Kidney epithelial cell (primary cell): ENCODE measurements around the gene IL1RL2. TPM values are rescaled to one million over a fixed set of nuclear protein-coding genes. Genes with fewer than 3 reads are reported as not detected.
A peak's percentile ranks its signal among the peaks of the same experiment; 100 is the strongest.

ENCODE experiments used
- DNase-seq: peaks from one replicate; pipeline ENCODE4 v3.0.0-alpha.2; 2010; ENCODE audit warnings: low read depth
- H3K27me3 ChIP-seq: 2 replicates; pipeline ENCODE4 v1.6.0; 2011; ENCODE audit warnings: low read length; ENCODE audit not compliant: control insufficient read depth, insufficient read depth
- H3K36me3 ChIP-seq: 2 replicates; pipeline ENCODE4 v1.5.1; 2011; ENCODE audit warnings: low read length; ENCODE audit not compliant: control insufficient read depth, insufficient read depth
- H3K4me3 ChIP-seq: 2 replicates; pipeline ENCODE4 v1.5.1; 2011; ENCODE audit warnings: low read depth, mild to moderate bottlenecking, control low read depth, low read length
- CTCF ChIP-seq: IDR thresholded peaks from 2 replicates; pipeline ENCODE4 v1.5.1; 2011; ENCODE audit warnings: mild to moderate bottlenecking, moderate library complexity, low read length, control low read depth, inconsistent platforms; ENCODE audit not compliant: insufficient read depth, poor library complexity, severe bottlenecking
- total RNA-seq: library from RNA; depleted of rRNA; stranded (reverse); fragments of >200 nt; gene quantifications from 2 replicates; pipeline ENCODE4 v1.2.3, GENCODE V29; 2015

IL1RL2 gene
- total RNA-seq, 1 donor from 2014 or later, result 2.1 TPM

- Histone ChIP-seq H3K36me3 (no peaks in the 10 kb centered on the region), H3K27me3 (no peaks in the 10 kb centered on the region), H3K4me3 (no peak overlapping the region)
- no peak for DNase-seq
- TF ChIP-seq CTCF, result no peak
Observed at GRCh38 chr2:102233132-102233884, 46.5 kb downstream of the IL1RL2 start.

- no peaks in the 10 kb centered on the region for H3K36me3 ChIP-seq
- no peaks in the 10 kb centered on the region for H3K27me3 ChIP-seq
- TF ChIP-seq CTCF, result no peak
- no peak overlapping the region for H3K4me3 ChIP-seq
- DNase-seq, result no peak
Observed at GRCh38 chr2:102235042-102235473, 48.2 kb downstream of the IL1RL2 start.

- Histone ChIP-seq H3K36me3 (no peaks in the 10 kb centered on the region), H3K27me3 (no peaks in the 10 kb centered on the region), H3K4me3 (no peak overlapping the region)
- DNase-seq, result no peak
- peak; percentile 30 for TF ChIP-seq CTCF
Observed at GRCh38 chr2:102235491-102235890, 48.7 kb downstream of the IL1RL2 start.

- H3K27me3 ChIP-seq, result no peaks in the 10 kb centered on the region
- no peak for DNase-seq
- H3K36me3 ChIP-seq, result no peaks in the 10 kb centered on the region
- no peak overlapping the region for H3K4me3 ChIP-seq
- TF ChIP-seq CTCF, result no peak
Observed at GRCh38 chr2:102236132-102236531, 49.3 kb downstream of the IL1RL2 start.

- TF ChIP-seq CTCF, result no peak
- no peak for DNase-seq
- Histone ChIP-seq H3K4me3 (no peak overlapping the region), H3K27me3 (no peaks in the 10 kb centered on the region), H3K36me3 (no peaks in the 10 kb centered on the region)
Observed at GRCh38 chr2:102237176-102237575, 50.4 kb downstream of the IL1RL2 start.
